Measurements from ENCODE around the gene MAML3. TPM values are rescaled to one million over a fixed set of nuclear protein-coding genes. Genes with fewer than 3 reads are reported as not detected.

MAML3 gene
- total and polyA plus RNA-seq, 2 of the 13 experiments (the other 11 are each of a cell fraction or from before 2014, with no cell fraction given) = 0.05 to 0.13 TPM

GRCh38 chr4:140047786-140048185 is 106.2 kb downstream of the MAML3 start (continued):
- TF ChIP-seq AGO2 (optimal IDR thresholded peaks at IDR 0.05; ENCODE audit: low read depth, low read length) = no peak
- TF ChIP-seq DDIT3 (CRISPR knock-in tag; IDR thresholded peaks at IDR 0.05) = no peak
- no peak for TF ChIP-seq ZNF20 (CRISPR knock-in tag; IDR thresholded peaks at IDR 0.05)
- TF ChIP-seq SAFB2 (CRISPR knock-in tag; IDR thresholded peaks at IDR 0.05; ENCODE audit: borderline replicate concordance, low read depth) = no peak
- no peak for TF ChIP-seq NAIF1 (CRISPR knock-in tag; IDR thresholded peaks at IDR 0.05; ENCODE audit: borderline replicate concordance)
- TF ChIP-seq ZNF549 (CRISPR knock-in tag; IDR thresholded peaks at IDR 0.05) = no peak
- no peak for TF ChIP-seq ZNF569 (CRISPR knock-in tag; IDR thresholded peaks at IDR 0.05; ENCODE audit: borderline replicate concordance)
- TF ChIP-seq ZNF562 (CRISPR knock-in tag; IDR thresholded peaks at IDR 0.05; ENCODE audit: borderline replicate concordance) = no peak
- no peak for TF ChIP-seq ZFP37 (CRISPR knock-in tag; IDR thresholded peaks at IDR 0.05; ENCODE audit: borderline replicate concordance)
- TF ChIP-seq SIN3B (IDR thresholded peaks at IDR 0.05; ENCODE audit: low read length) = no peak

DNA sequence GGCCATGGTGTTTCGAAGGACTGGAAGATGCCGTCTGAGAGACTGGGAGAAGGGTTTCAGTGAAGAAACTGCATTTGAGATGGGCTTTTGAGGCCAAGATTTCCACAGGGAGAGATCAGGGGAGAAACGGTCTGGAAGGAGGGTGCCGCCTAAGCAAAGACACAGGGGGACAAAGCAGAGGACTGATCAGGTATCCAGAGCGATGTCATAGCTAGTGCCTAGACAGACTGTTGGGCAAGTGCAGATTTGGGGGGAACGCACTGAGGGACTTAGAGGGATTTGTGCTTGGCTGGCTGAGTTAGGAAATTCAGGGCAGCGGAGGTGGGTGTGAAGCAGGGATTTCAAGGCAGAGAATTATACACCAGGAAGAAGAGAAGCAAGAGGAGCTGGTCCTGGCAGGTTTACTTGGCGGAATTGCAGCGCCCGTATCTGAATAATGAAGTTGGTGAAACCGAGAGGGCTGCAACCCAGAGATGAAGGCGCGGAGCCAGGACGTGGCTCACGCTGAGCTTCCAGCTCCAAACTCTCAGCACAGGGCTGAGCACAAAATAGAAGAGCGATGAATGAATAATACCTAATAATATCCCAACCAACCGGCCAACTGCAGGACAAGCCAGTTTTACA is 106.9 kb downstream of the MAML3 start:
- WGBS (ENCODE audit: low lambda C conversion rate) = 82% methylated on average over 17 of the region's 17 CpGs
- Histone ChIP-seq H3K27me3 (ENCODE audit: control insufficient read depth in 1 of 2, insufficient read depth in 2 of 2, low read length in 2 of 2) (peaks cover 0 to 4% of the 10 kb centered on the region in 2 experiments; a peak in 1 of 5 replicates), H3K9ac (ENCODE audit: insufficient read depth, low read depth, low read length) (no peak overlapping the region), H4K20me1 (ENCODE audit: insufficient read depth, low read length) (no peaks in the 10 kb centered on the region), H3K4me2 (ENCODE audit: low read depth, low read length) (no peak overlapping the region), H3K36me3 (replicated peaks in 1 of 2; ENCODE audit: control insufficient read depth in 1 of 2, insufficient read depth in 2 of 2, low read length in 2 of 2) (no peaks in the 10 kb centered on the region), H3K79me2 (ENCODE audit: insufficient read depth, low read length) (no peaks in the 10 kb centered on the region), H3K9me3 (ENCODE audit: low read length) (no peaks in the 10 kb centered on the region), H3K27ac (ENCODE audit: extremely low read length, insufficient read depth, low read length) (no peak overlapping the region), H2AFZ (ENCODE audit: low read length) (no peak overlapping the region), H3K4me3 (replicated peaks in 1 of 3; ENCODE audit: insufficient read depth in 1 of 3, low read depth in 2 of 3, low read length in 3 of 3) (no peak overlapping the region), H3K4me1 (ENCODE audit: insufficient read depth, low read length) (peaks cover 20% of the 10 kb centered on the region)
- DNase-seq (ENCODE audit: low spot score) = no peak
- TF ChIP-seq CBX5 (CRISPR knock-in tag; IDR thresholded peaks at IDR 0.05; ENCODE audit: borderline replicate concordance) (no peak), KLF12 (CRISPR knock-in tag; IDR thresholded peaks at IDR 0.05; ENCODE audit: borderline replicate concordance) (no peak), GLI4 (CRISPR knock-in tag; IDR thresholded peaks at IDR 0.05; ENCODE audit: borderline replicate concordance) (no peak), ZNF530 (CRISPR knock-in tag; IDR thresholded peaks at IDR 0.05; ENCODE audit: low read depth) (no peak), MAFK (conservative IDR thresholded peaks at IDR 0.05 in 1 of 2, IDR thresholded peaks at IDR 0.05 in 1 of 2; ENCODE audit: low read length in 2 of 2) (no peak), TBP (CRISPR knock-in tag; IDR thresholded peaks at IDR 0.05) (no peak), GATAD2A (CRISPR knock-in tag; IDR thresholded peaks at IDR 0.05) (no peak), EZH2 (conservative IDR thresholded peaks at IDR 0.05; ENCODE audit: low read depth, low read length) (no peak), ZNF713 (CRISPR knock-in tag; IDR thresholded peaks at IDR 0.05) (no peak), TCF7 (IDR thresholded peaks at IDR 0.05; ENCODE audit: low read depth) (no peak), HOXA9 (CRISPR knock-in tag; IDR thresholded peaks at IDR 0.05; ENCODE audit: borderline replicate concordance) (no peak)
- POLR2A ChIA-PET = no interaction called here
- ATAC-seq = no peak
- in situ Hi-C loops (cut with HindIII; ENCODE audit: extremely low pct_ligation_motif_present, low pct_unique_long_range_greater_than_20kb) (no loop called here), intact Hi-C loops (cut with micrococcal nuclease; ENCODE audit: unreplicated experiment) (no loop called here)
- CTCF ChIA-PET (ENCODE audit: low intra/inter-chr PET ratio, low total read pairs) = no interaction called here
- no TSS peak for BruUV-seq (replicated peaks)
- FAIRE-seq = no peak

Data from HepG2 (cell line).